GM21786 (cell line): ENCODE results near the gene MAPT.
"Not testable (repeated sequence)": the region's sequence is repeated elsewhere in the genome, so short reads cannot be mapped to it uniquely, and the experiment has no call there.

Source experiments
- ATAC-seq: cut with Tn5 transposase; IDR thresholded peaks from one replicate; pipeline ENCODE4 v1.9.1; 2021; ENCODE audit not compliant: unreplicated experiment

The MAPT gene

GRCh38 chr17:46002973-46003316 is 108.6 kb downstream of the MAPT start:
- ATAC-seq: no peak

GRCh38 chr17:46003907-46004748 is 109.8 kb downstream of the MAPT start:
- ATAC-seq: no peak

- not testable (repeated sequence) for ATAC-seq
These were observed 111.7 kb downstream of the MAPT start for GRCh38 chr17:46006082-46006481.

GRCh38 chr17:46007461-46007965 is 113.2 kb downstream of the MAPT start:
- ATAC-seq: no peak

- ATAC-seq: no peak
These were observed 114.2 kb downstream of the MAPT start for GRCh38 chr17:46008591-46008990.

GRCh38 chr17:46009681-46010596 is 115.6 kb downstream of the MAPT start:
- ATAC-seq: no peak

- ATAC-seq: no peak
These were observed 116.3 kb downstream of the MAPT start for GRCh38 chr17:46010597-46011186.

- ATAC-seq: no peak
These were observed 117.6 kb downstream of the MAPT start for GRCh38 chr17:46011711-46012505.

GRCh38 chr17:46012506-46013079 is 118.2 kb downstream of the MAPT start:
- no peak for ATAC-seq

- ATAC-seq: no peak
These were observed 118.8 kb downstream of the MAPT start for GRCh38 chr17:46013127-46013501.

- ATAC-seq: no peak
These were observed 119.3 kb downstream of the MAPT start for GRCh38 chr17:46013502-46014165.

- ATAC-seq: not testable (repeated sequence)
These were observed 125.1 kb downstream of the MAPT start for GRCh38 chr17:46019408-46019925.

GRCh38 chr17:46020023-46020761 is 125.8 kb downstream of the MAPT start:
- ATAC-seq: no peak

- no peak for ATAC-seq
These were observed 126.6 kb downstream of the MAPT start for GRCh38 chr17:46020998-46021397.

GRCh38 chr17:46023366-46023765 is 129.0 kb downstream of the MAPT start:
- not testable (repeated sequence) for ATAC-seq

GRCh38 chr17:46023783-46024388 is 129.5 kb downstream of the MAPT start:
- ATAC-seq: no peak

- ATAC-seq: no peak
These were observed 130.2 kb downstream of the MAPT start for GRCh38 chr17:46024590-46024989.

- no peak for ATAC-seq
These were observed 130.7 kb downstream of the MAPT start for GRCh38 chr17:46025060-46025459.
